GM12878 (cell line): ENCODE measurements around the gene SPATA20. TPM values are rescaled to one million over a fixed set of nuclear protein-coding genes. Genes with fewer than 3 reads are reported as not detected.

Experiments used
- ATAC-seq: fragments of 200-7000 bp; cut with Tn5 transposase; 3 replicates; pipeline ENCODE4 v1.9.1; 2020; ENCODE audit warnings: mild to moderate bottlenecking, moderate library complexity
- BruUV-seq: library from RNA; stranded (reverse); fragments of 400-500 nt; replicated peaks from 2 replicates; lab custom pipeline; 2021; lab: Mats Ljungman, UMichigan
- CTCF ChIA-PET: fragments of 300-600 bp; sonication (Branson Sonifier 250); formaldehyde crosslinking; extraction: SDS; loops from one replicate; lab custom pipeline; 2021; ENCODE audit warnings: inconsistent platforms; lab: Yijun Ruan, JAX
- POLR2A ChIA-PET: fragments of 350-600 bp; formaldehyde crosslinking; extraction: SDS; loops from one replicate; lab custom pipeline; 2021; ENCODE audit warnings: inconsistent platforms; lab: Charles Lee
- RAD21 ChIA-PET: fragments of 300-600 bp; sonication (Branson Sonifier 250); formaldehyde crosslinking; loops from one replicate; lab custom pipeline; 2023; ENCODE audit warnings: antibody characterized with exemption; ENCODE audit not compliant: unreplicated experiment; lab: Charles Lee
- SMC1A ChIA-PET: fragments of 300-600 bp; sonication (Branson Sonifier 250); formaldehyde crosslinking; loops from one replicate; lab custom pipeline; 2023; ENCODE audit not compliant: unreplicated experiment, uncharacterized antibody; lab: Charles Lee
- DNase-seq: peaks from one replicate; pipeline ENCODE4 v3.0.0-alpha.2; 2011; ENCODE audit warnings: low read depth, low spot score
- FAIRE-seq: peaks from 3 replicates; lab custom pipeline; 2011; peaks lifted over from hg19 to GRCh38; lab: Jason Lieb, UNC
- H2AFZ ChIP-seq: 2 replicates; pipeline ENCODE4 v1.6.0; 2011; ENCODE audit warnings: low read depth, low read length, control low read depth; ENCODE audit not compliant: control insufficient read depth
- H3K27ac ChIP-seq: 2 replicates; pipeline ENCODE4 v1.5.1; 2011; ENCODE audit warnings: control low read depth; ENCODE audit not compliant: control insufficient read depth, insufficient read depth
- H3K27me3 ChIP-seq, 2 experiments: replicated peaks in 1 of 2; 2 replicates each; pipeline versions ENCODE4 v1.6.0 to v1.6.1; 2011; ENCODE audit warnings: low read length in 1 of 2; ENCODE audit not compliant: control insufficient read depth in 2 of 2, insufficient read depth in 2 of 2
- H3K36me3 ChIP-seq, 2 experiments: 2 replicates each; pipeline ENCODE4 v1.5.1; 2011; ENCODE audit warnings: low read length in 1 of 2; ENCODE audit not compliant: control insufficient read depth in 2 of 2, insufficient read depth in 2 of 2
- H3K4me1 ChIP-seq: 2 replicates; pipeline ENCODE4 v1.6.1; 2011; ENCODE audit warnings: mild to moderate bottlenecking, low read length, moderate library complexity, mixed read lengths; ENCODE audit not compliant: control insufficient read depth, insufficient read depth
- H3K4me2 ChIP-seq: 2 replicates; pipeline ENCODE4 v1.6.0; 2011; ENCODE audit warnings: control low read depth; ENCODE audit not compliant: control insufficient read depth, insufficient read depth
- H3K4me3 ChIP-seq: fragments of 200-600 bp; sonication (generic); 2 replicates; pipeline ENCODE4 v1.5.1; 2016
- H3K79me2 ChIP-seq: 2 replicates; pipeline ENCODE4 v1.6.0; 2011; ENCODE audit warnings: low read length; ENCODE audit not compliant: control insufficient read depth, insufficient read depth
- H3K9ac ChIP-seq: 2 replicates; pipeline ENCODE4 v1.8.0; 2011; ENCODE audit warnings: low read length, control low read depth, mixed read lengths; ENCODE audit not compliant: control insufficient read depth, insufficient read depth
- H3K9me3 ChIP-seq: replicated peaks from 3 replicates; pipeline ENCODE4 v1.5.1; 2011; ENCODE audit warnings: mild to moderate bottlenecking, low read length; ENCODE audit not compliant: control insufficient read depth, insufficient read depth
- H4K20me1 ChIP-seq: 2 replicates; pipeline ENCODE4 v1.6.0; 2011; ENCODE audit not compliant: control insufficient read depth, insufficient read depth
- ATF7 ChIP-seq: fragments of 450-650 bp; IDR thresholded peaks from 2 replicates; pipeline ENCODE4 v1.6.1; 2016; ENCODE audit warnings: low read depth, mild to moderate bottlenecking
- CHD4 ChIP-seq: fragments of 200-600 bp; sonication (generic); IDR thresholded peaks from 2 replicates; pipeline ENCODE4 v1.6.1; 2016; ENCODE audit warnings: mild to moderate bottlenecking
- GATAD2B ChIP-seq: fragments of 450-650 bp; conservative IDR thresholded peaks from 2 replicates; pipeline ENCODE4 v1.6.1; 2017; ENCODE audit warnings: low read depth, mild to moderate bottlenecking, moderate library complexity
- HDGF ChIP-seq: fragments of 450-650 bp; IDR thresholded peaks from 2 replicates; pipeline ENCODE4 v1.6.1; 2016; ENCODE audit warnings: antibody characterized with exemption
- MAX ChIP-seq: IDR thresholded peaks from 2 replicates; pipeline ENCODE4 v1.6.1; 2012; ENCODE audit warnings: low read depth, low read length, improper control_type of control experiment
- NFIC ChIP-seq: IDR thresholded peaks from 2 replicates; pipeline ENCODE4 v1.6.1; 2012; ENCODE audit warnings: low read depth, mild to moderate bottlenecking, inconsistent platforms, low read length, moderate library complexity
- POLR2A ChIP-seq: IDR thresholded peaks from 2 replicates; pipeline ENCODE4 v1.6.1; 2011; ENCODE audit warnings: low read depth, mild to moderate bottlenecking, low read length
- RBBP5 ChIP-seq: fragments of 200-600 bp; sonication (generic); conservative IDR thresholded peaks from 2 replicates; pipeline ENCODE4 v1.6.1; 2016
- TBL1XR1 ChIP-seq: IDR thresholded peaks from 2 replicates; pipeline ENCODE4 v1.6.1; 2012; ENCODE audit warnings: low read depth, low read length, improper control_type of control experiment
- ZBTB4 ChIP-seq: fragments of 450-650 bp; formaldehyde crosslinking; IDR thresholded peaks from 2 replicates; pipeline ENCODE4 v1.4.0; 2022; ENCODE audit warnings: mild to moderate bottlenecking, moderate library complexity
- ZSCAN29 ChIP-seq: fragments of 450-650 bp; IDR thresholded peaks from 2 replicates; pipeline ENCODE4 v1.6.1; 2017; ENCODE audit warnings: mild to moderate bottlenecking, moderate library complexity
- ZZZ3 ChIP-seq: IDR thresholded peaks from 2 replicates; pipeline ENCODE4 v1.6.1; 2011; ENCODE audit warnings: low read depth; ENCODE audit not compliant: control insufficient read depth, insufficient read length
- WGBS: methylation state at CpG from one replicate; pipeline ENCODE4 v1.1.6; 2016; ENCODE audit warnings: low lambda C conversion rate; ENCODE audit not compliant: insufficient replicate concordance, insufficient coverage; ENCODE audit errors: missing lambda C conversion rate; 5-methylcytosine and 5-hydroxymethylcytosine counted together
- in situ Hi-C: fragments of 300-500 bp; cut with MboI; formaldehyde crosslinking; loops from 9 replicates; pipeline ENCODE4 v1.14.3; 2018; ENCODE audit warnings: mixed read lengths
- intact Hi-C: fragments of 100-400 bp; cut with micrococcal nuclease; formaldehyde crosslinking; loops from one replicate; pipeline ENCODE4 v1.14.2; 2022; ENCODE audit not compliant: unreplicated experiment
- polyA plus RNA-seq, 11 experiments: library from polyadenylated mRNA; depleted of rRNA in 4 of 11; unstranded in 6 of 11; stranded (reverse) in 5 of 11; fragments of >200 nt; fragmentation: Nextera tagmentation in 4 of 11; fragmentation: Illumina TruSeq in 1 of 11; extraction: Ambion mirVana in 4 of 11; extraction: Trizol in 1 of 11; gene quantifications; 1 replicate in 1 of 11; 2 replicates in 10 of 11; pipeline versions ENCODE4 v1.2.1 to v1.2.3, GENCODE V29; 2011 to 2016; ENCODE audit warnings: inconsistent platforms in 2 of 11, missing spikeins in 2 of 11, low read depth in 1 of 11
- total RNA-seq, 4 experiments: library from RNA; depleted of rRNA in 3 of 4; stranded (reverse); fragments of >200 nt in 3 of 4; fragmentation: Illumina TruSeq in 1 of 4; extraction: Trizol in 1 of 4; gene quantifications; 2 replicates each; pipeline versions ENCODE4 v1.2.1 to v1.2.3, GENCODE V29; 2013 to 2021

Gene SPATA20
- total and polyA plus RNA-seq, 10 of the 15 experiments (the other 5 are each of a cell fraction or from before 2014, with no cell fraction given), result 2.1 to 69.8 (median 26.6) TPM

GRCh38 chr17:50519141-50519834 lies 27.7 kb upstream of the SPATA20 start:
- POLR2A ChIA-PET, result no interaction called here
- no peaks in the 10 kb centered on the region for H3K9me3 ChIP-seq
- RAD21 ChIA-PET, result no interaction called here
- DNase-seq (no peak), ATAC-seq (no peak), FAIRE-seq (no peak)
- SMC1A ChIA-PET, result no interaction called here
- no TSS peak for BruUV-seq
- H3K4me2 ChIP-seq, result no peak overlapping the region
- H3K4me3 ChIP-seq, result no peak overlapping the region
- no peaks in the 10 kb centered on the region for H3K4me1 ChIP-seq
- 52% methylated on average over 8 of the region's 8 CpGs for WGBS
- H3K27ac ChIP-seq, result no peak overlapping the region
- no peaks in the 10 kb centered on the region for H3K36me3 ChIP-seq
- intact Hi-C loops, result no loop called here
- no peaks in the 10 kb centered on the region; a peak in 1 of 4 replicates for H3K27me3 ChIP-seq
- H2AFZ ChIP-seq, result no peak overlapping the region
- H3K9ac ChIP-seq, result no peak overlapping the region
- no peaks in the 10 kb centered on the region for H4K20me1 ChIP-seq
- CTCF ChIA-PET, result interaction anchor here (1.1 kb wide), 1 partner anchor 41 kb away, joined by 4 read pairs; the partner anchor contains the start of gene RSAD1
- no peaks in the 10 kb centered on the region for H3K79me2 ChIP-seq
- in situ Hi-C loops, result no loop called here
- no peak for TF ChIP-seq NFIC

GRCh38 chr17:50520483-50520882 lies 26.5 kb upstream of the SPATA20 start:
- ATAC-seq, result no peak
- TF ChIP-seq POLR2A (no peak), ZZZ3 (no peak), MAX (no peak), RBBP5 (no peak), GATAD2B (no peak), ATF7 (no peak), ZBTB4 (CRISPR knock-in tag) (no peak), TBL1XR1 (no peak), HDGF (no peak), ZSCAN29 (no peak), CHD4 (no peak)

More at GRCh38 chr17:50520483-50520882, 26.5 kb upstream of the SPATA20 start:
- Histone ChIP-seq H3K79me2 (no peaks in the 10 kb centered on the region), H4K20me1 (no peaks in the 10 kb centered on the region), H3K27ac (no peak overlapping the region), H3K9ac (no peak overlapping the region), H3K27me3 (no peaks in the 10 kb centered on the region; a peak in 1 of 4 replicates), H2AFZ (no peak overlapping the region), H3K36me3 (no peaks in the 10 kb centered on the region), H3K9me3 (no peaks in the 10 kb centered on the region), H3K4me3 (no peak overlapping the region), H3K4me2 (no peak overlapping the region), H3K4me1 (no peaks in the 10 kb centered on the region)
- FAIRE-seq, result no peak
- WGBS, result 0% methylated on average over 2 of the region's 2 CpGs
- ChIA-PET SMC1A (interaction anchor here (0.7 to 1.1 kb wide), 2 partner anchors 49 to 103 kb away, joined by 3 to 5 read pairs; no protein-coding TSS in a partner anchor), RAD21 (no interaction called here), POLR2A (no interaction called here), CTCF (interaction anchor here (0.9 to 1.2 kb wide), 3 partner anchors 38 to 285 kb away, joined by 3 to 4 read pairs (median 4); no protein-coding TSS in a partner anchor)
- no TSS peak for BruUV-seq
- intact Hi-C loops, result no loop called here
- in situ Hi-C loops, result no loop called here
- DNase-seq, result no peak
